GM21390 (cell line): ENCODE results near the gene ZBTB3.
A peak's percentile ranks its signal among the peaks of the same experiment; 100 is the strongest.
"Not testable (repeated sequence)": the region's sequence is repeated elsewhere in the genome, so short reads cannot be mapped to it uniquely, and the experiment has no call there.

ENCODE experiments used
- ATAC-seq: cut with Tn5 transposase; IDR thresholded peaks from one replicate; pipeline ENCODE4 v1.9.1; 2021; ENCODE audit not compliant: unreplicated experiment

ZBTB3 gene

DNA sequence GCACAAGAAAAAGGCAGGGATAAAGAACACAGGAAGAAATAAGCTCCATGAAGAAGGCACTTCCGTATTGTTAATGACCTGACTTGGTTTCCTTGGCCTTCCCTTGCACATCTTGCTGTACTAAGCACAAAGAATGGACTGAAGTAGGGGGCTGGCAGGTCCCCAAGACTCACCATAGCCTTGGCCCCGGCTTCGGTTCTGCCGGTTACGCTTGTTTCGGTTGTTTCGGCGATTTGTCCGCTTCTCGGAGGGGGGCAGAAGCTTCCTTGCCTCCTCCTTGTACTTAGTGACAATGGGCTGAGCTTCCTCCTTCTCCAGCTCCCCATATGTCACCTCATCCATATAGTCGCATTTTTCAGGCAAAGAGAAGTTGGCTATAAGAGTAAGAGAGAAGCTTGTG lies 37.1 kb downstream of the ZBTB3 start:
- ATAC-seq = no peak

DNA sequence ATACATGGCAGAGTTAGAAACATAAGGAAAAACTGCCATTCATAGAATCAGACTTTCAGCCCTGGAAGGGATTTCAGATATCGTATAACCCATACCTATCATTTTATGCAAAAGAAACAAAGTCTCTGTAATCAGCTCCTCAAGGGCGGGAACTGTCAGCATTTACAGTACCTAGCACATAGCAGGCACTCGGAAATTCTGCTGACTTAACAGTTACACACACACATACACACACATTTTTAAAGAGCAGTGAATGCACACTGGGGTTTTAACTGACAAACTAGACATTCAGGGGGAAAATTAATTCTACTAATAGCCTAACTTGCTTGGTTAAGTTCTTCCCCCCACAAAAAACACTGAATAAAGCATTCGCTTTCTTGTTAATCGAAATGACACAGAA lies 37.8 kb downstream of the ZBTB3 start:
- ATAC-seq = no peak

- no peak for ATAC-seq
Observed at GRCh38 chr11:62715150-62716130, 38.5 kb downstream of the ZBTB3 start.

GRCh38 chr11:62713343-62713742 lies 40.6 kb downstream of the ZBTB3 start:
- no peak for ATAC-seq

- ATAC-seq = no peak
Observed at GRCh38 chr11:62712861-62713260, 41.1 kb downstream of the ZBTB3 start.

GRCh38 chr11:62712276-62712812 lies 41.6 kb downstream of the ZBTB3 start:
- ATAC-seq = no peak

GRCh38 chr11:62710001-62710345 lies 44.0 kb downstream of the ZBTB3 start:
- ATAC-seq = no peak

- ATAC-seq = peak; percentile 67
Observed at GRCh38 chr11:62709247-62710000, 44.5 kb downstream of the ZBTB3 start.

GRCh38 chr11:62708793-62709192 lies 45.2 kb downstream of the ZBTB3 start:
- ATAC-seq = no peak

DNA sequence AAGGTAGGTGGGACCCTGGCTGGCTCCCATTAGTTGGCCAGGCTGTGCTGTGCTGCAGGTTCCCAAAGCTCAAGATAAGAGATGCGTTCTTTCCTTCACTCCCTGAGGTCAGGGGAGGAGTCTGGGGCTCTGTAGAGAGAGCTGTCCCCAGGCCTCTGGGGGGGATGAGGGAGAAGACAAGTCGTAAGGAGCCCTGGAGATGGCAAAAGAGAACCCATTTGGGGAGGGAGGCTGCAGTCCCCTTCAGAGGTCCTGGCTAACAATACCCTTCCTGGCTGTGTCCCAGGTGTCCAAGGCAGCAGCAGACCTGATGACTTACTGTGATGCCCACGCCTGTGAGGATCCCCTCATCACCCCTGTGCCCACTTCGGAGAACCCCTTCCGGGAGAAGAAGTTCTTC lies 45.6 kb downstream of the ZBTB3 start:
- ATAC-seq = no peak

- ATAC-seq = no peak
Observed at GRCh38 chr11:62707277-62707861, 46.6 kb downstream of the ZBTB3 start, which contains the start of the genes BSCL2 and GNG3. BSCL2 (minus strand) TSS chr11:62707424; CDS start chr11:62707195, 229 bp downstream. GNG3 (plus strand) TSS chr11:62707676; CDS start chr11:62708296, 620 bp downstream.

- no peak for ATAC-seq
Observed at GRCh38 chr11:62706850-62707247, 47.1 kb downstream of the ZBTB3 start.

DNA sequence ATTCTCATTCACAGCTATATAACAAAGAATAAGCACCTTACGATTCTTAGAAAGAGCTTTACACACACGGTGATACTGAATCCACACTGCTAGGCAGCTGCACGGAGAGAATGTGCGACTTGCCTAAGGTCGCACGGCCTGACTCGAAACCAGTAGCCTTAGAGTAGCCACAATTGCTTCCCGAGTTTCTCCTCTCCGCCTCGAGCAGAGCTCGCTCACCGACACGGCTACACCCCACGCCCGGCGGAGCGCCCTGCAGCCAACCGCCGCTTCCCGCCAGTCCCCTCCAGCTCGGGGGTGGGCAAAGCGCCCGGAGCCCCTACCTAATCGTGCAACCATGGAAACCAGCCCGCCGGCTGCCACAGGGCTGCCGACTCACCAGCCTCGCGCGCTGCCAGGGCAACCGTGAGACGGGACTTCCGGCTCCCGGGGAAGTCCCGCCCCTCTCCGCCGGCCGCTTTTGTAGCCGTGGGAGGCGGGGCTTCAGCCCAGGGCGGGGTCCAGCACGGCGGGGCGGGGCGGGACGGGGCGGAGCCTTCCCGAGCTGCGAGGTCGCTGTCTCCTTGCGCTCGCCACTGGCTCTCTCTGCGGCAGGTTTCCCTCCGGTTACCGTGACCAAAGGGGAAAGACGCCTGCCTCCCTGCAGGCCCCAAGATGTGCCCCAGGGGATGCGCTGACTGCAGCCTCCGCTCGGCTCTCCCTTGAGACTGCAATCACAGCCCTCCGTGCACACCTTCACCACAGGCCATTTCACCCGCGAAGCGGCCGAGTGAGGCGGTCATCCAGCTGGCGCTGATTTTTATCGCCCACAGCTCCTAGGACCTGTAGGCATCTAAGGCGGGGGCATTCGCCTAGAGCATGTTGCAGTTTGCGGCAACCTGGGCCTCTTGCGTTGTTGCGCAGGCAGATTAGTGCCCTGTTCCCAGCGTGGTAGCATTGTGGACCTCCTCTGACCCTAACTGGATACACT lies 47.8 kb downstream of the ZBTB3 start:
- peak; percentile 60 for ATAC-seq

DNA sequence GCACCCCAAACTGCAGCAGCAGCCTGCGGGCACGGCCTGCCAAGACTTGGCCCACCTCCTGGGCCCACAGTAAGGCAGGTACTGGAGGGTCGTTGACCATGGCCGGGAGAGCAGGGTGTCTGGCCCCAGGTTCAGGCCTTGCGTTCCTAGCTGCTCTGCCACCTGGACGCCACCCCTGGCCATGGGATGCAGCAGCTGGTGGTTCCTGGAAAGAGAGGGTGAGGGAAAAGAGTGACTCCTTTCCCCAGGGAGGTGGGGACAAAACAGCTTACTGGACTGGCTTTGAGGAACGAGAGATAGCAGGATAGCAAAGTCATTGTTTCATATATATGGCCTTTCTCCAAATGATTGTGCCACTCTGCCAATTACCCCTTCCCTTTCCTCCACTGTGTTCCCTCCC lies 48.5 kb downstream of the ZBTB3 start:
- ATAC-seq = no peak

- not testable (repeated sequence) for ATAC-seq
Observed at GRCh38 chr11:62703921-62704320, 50.0 kb downstream of the ZBTB3 start.

DNA sequence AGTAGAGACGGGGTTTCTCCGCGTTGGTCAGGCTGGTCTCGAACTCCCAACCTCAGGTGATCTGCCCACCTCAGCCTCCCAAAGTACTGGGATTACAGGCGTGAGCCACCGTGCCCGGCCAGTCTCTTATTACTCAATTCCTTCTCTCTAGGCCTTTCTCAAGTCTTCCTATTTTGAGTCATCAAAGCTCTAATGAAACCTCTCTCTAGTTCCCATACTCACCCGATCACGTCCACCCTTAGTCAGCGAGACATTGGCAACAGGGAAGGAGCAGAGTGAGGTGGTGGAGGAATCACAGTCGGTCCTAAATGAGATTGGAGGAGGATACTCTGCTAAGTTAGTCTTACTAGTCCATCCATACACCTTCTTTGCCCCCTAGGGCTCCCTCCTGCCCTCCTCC lies 51.7 kb downstream of the ZBTB3 start:
- no peak for ATAC-seq
